OCI-LY1 (cell line): ENCODE measurements around the gene CDC123.
"Not testable (repeated sequence)": the region's sequence is repeated elsewhere in the genome, so short reads cannot be mapped to it uniquely, and the experiment has no call there.

Experiments used
- H2AFZ ChIP-seq: fragments of 200-600 bp; sonication (generic), shearing (Covaris generic); 2 replicates; pipeline ENCODE4 v1.6.0; 2014; ENCODE audit warnings: antibody characterized with exemption, mild to moderate bottlenecking, low read length
- H3F3A ChIP-seq: fragments of 200-600 bp; sonication (generic), shearing (Covaris generic); 2 replicates; pipeline ENCODE4 v1.6.0; 2014; ENCODE audit warnings: mild to moderate bottlenecking, antibody characterized with exemption, low read length, moderate library complexity; ENCODE audit not compliant: insufficient read depth
- H3K27ac ChIP-seq: fragments of 200-600 bp; sonication (generic); 2 replicates; pipeline ENCODE4 v1.5.1; 2014; ENCODE audit warnings: low read length, mixed run types, mild to moderate bottlenecking, low read depth; ENCODE audit not compliant: poor library complexity, severe bottlenecking
- H3K27me3 ChIP-seq: fragments of 200-600 bp; sonication (generic); 2 replicates; pipeline ENCODE4 v1.6.0; 2014; ENCODE audit warnings: antibody characterized with exemption, mild to moderate bottlenecking, low read length, moderate library complexity; ENCODE audit not compliant: insufficient read depth
- H3K36me3 ChIP-seq: fragments of 200-600 bp; sonication (generic); 2 replicates; pipeline ENCODE4 v1.6.1; 2014; ENCODE audit warnings: mild to moderate bottlenecking, antibody characterized with exemption, low read length, moderate library complexity, mixed read lengths; ENCODE audit not compliant: insufficient read depth
- H3K4me1 ChIP-seq: fragments of 200-600 bp; sonication (generic); 2 replicates; pipeline ENCODE4 v1.5.1; 2014; ENCODE audit warnings: mild to moderate bottlenecking, low read length, moderate library complexity; ENCODE audit not compliant: insufficient read depth, severe bottlenecking
- H3K4me2 ChIP-seq: fragments of 200-600 bp; sonication (generic), shearing (Covaris generic); 2 replicates; pipeline ENCODE4 v1.6.1; 2014; ENCODE audit warnings: low read length
- H3K4me3 ChIP-seq: fragments of 200-600 bp; sonication (generic); 2 replicates; pipeline ENCODE4 v1.5.1; 2014; ENCODE audit warnings: low read length, low read depth, mild to moderate bottlenecking, mixed read lengths; ENCODE audit not compliant: poor library complexity, severe bottlenecking
- H3K79me2 ChIP-seq: fragments of 200-600 bp; shearing (Covaris generic); 2 replicates; pipeline ENCODE4 v1.6.1; 2016; ENCODE audit warnings: mixed run types, low read length, mixed read lengths; ENCODE audit not compliant: insufficient read depth
- H3K9ac ChIP-seq: fragments of 200-600 bp; sonication (generic), shearing (Covaris generic); 2 replicates; pipeline ENCODE4 v1.6.1; 2014; ENCODE audit warnings: mild to moderate bottlenecking, low read length, mixed read lengths
- H3K9me2 ChIP-seq: fragments of 200-600 bp; sonication (generic), shearing (Covaris generic); 2 replicates; pipeline ENCODE4 v1.6.1; 2014; ENCODE audit warnings: low read depth, mild to moderate bottlenecking, low read length, mixed read lengths
- H3K9me3 ChIP-seq: fragments of 200-600 bp; shearing (Covaris generic); 2 replicates; pipeline ENCODE4 v1.6.1; 2014; ENCODE audit warnings: low read length, mixed read lengths
- H4K20me1 ChIP-seq: fragments of 200-600 bp; sonication (generic), shearing (Covaris generic); 2 replicates; pipeline ENCODE4 v1.6.0; 2016; ENCODE audit warnings: mild to moderate bottlenecking, low read length; ENCODE audit not compliant: insufficient read depth
- EZH2 ChIP-seq: fragments of 200-600 bp; sonication (generic), shearing (Covaris generic); IDR thresholded peaks from 2 replicates; pipeline ENCODE4 v1.8.0; 2017; ENCODE audit warnings: borderline replicate concordance, mixed run types, mild to moderate bottlenecking, antibody characterized with exemption, low read length, moderate library complexity, mixed read lengths
- TF ChIP-seq, protein P1 (sequence below): fragments of 200-600 bp; sonication (generic), shearing (Covaris generic); IDR thresholded peaks from 2 replicates; pipeline ENCODE4 v1.5.1; 2017; ENCODE audit warnings: mild to moderate bottlenecking, antibody characterized with exemption, low read length, moderate library complexity, mixed read lengths

Gene CDC123

GRCh38 chr10:12250181-12250580, 54.2 kb downstream of the CDC123 start:
- no peaks in the 10 kb centered on the region for H3K4me1 ChIP-seq
- TF ChIP-seq EZH2: no peak
- TF ChIP-seq, protein P1, sequence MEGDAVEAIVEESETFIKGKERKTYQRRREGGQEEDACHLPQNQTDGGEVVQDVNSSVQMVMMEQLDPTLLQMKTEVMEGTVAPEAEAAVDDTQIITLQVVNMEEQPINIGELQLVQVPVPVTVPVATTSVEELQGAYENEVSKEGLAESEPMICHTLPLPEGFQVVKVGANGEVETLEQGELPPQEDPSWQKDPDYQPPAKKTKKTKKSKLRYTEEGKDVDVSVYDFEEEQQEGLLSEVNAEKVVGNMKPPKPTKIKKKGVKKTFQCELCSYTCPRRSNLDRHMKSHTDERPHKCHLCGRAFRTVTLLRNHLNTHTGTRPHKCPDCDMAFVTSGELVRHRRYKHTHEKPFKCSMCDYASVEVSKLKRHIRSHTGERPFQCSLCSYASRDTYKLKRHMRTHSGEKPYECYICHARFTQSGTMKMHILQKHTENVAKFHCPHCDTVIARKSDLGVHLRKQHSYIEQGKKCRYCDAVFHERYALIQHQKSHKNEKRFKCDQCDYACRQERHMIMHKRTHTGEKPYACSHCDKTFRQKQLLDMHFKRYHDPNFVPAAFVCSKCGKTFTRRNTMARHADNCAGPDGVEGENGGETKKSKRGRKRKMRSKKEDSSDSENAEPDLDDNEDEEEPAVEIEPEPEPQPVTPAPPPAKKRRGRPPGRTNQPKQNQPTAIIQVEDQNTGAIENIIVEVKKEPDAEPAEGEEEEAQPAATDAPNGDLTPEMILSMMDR: no peak
- no peak overlapping the region for H2AFZ ChIP-seq
- H3K27ac ChIP-seq: no peak overlapping the region
- no peaks in the 10 kb centered on the region for H3K9me3 ChIP-seq
- no peaks in the 10 kb centered on the region for H3K27me3 ChIP-seq
- no peak overlapping the region for H3K4me2 ChIP-seq
- no peaks in the 10 kb centered on the region for H3F3A ChIP-seq
- no peak overlapping the region for H3K9ac ChIP-seq
- no peaks in the 10 kb centered on the region for H3K9me2 ChIP-seq
- no peaks in the 10 kb centered on the region for H3K79me2 ChIP-seq
- H3K36me3 ChIP-seq: peaks cover 39% of the 10 kb centered on the region
- no peaks in the 10 kb centered on the region for H4K20me1 ChIP-seq
- H3K4me3 ChIP-seq: no peak overlapping the region

DNA sequence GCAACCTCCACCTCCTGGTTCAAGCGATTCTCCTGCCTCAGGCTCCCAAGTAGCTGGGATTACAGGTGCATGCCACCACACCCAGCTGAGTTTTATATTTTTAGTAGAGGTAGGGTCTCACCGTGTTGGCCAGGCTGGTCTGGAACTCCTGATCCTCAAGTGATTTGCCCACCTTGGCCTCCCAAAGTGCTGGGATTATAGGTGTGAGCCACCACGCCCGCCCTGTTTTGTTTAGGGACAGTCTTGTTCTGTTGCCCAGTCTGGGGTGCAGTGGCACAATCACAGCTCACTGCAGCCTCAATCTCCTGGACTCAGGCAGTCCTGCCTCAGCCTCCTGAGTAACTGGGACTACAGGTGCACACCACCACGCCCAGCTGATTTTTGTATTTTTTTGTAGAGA, 54.7 kb downstream of the CDC123 start:
- H3K36me3 ChIP-seq: peaks cover 34% of the 10 kb centered on the region
- H4K20me1 ChIP-seq, H3K27ac ChIP-seq, H3K9me3 ChIP-seq, H3K79me2 ChIP-seq, H3F3A ChIP-seq, H3K4me3 ChIP-seq, H2AFZ ChIP-seq, H3K4me1 ChIP-seq, H3K27me3 ChIP-seq, H3K9ac ChIP-seq, H3K4me2 ChIP-seq, H3K9me2 ChIP-seq: not testable (repeated sequence)

DNA sequence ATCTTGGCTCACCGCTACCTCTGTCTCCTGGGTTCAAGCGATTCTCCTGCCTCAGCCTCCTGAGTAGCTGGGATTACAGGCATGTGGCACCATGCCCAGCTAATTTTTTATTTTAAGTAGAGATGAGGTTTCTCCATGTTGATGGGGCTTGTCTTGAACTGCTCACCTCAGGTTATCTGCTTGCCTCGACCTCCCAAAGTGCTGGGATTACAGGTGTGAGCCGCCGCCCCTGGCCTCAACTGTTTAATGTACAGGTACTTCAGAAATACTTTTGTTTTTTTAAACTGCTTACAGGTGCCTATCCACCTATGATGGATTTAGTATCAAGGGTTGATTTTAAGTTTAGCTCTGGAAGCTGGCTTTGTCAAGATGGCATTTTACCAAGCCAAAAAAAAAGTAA, 55.6 kb downstream of the CDC123 start:
- no peak overlapping the region for H2AFZ ChIP-seq
- no peaks in the 10 kb centered on the region for H3F3A ChIP-seq
- H3K27me3 ChIP-seq: no peaks in the 10 kb centered on the region
- no peaks in the 10 kb centered on the region for H3K79me2 ChIP-seq
- no peak overlapping the region for H3K27ac ChIP-seq
- TF ChIP-seq, protein P1: no peak
- no peak for TF ChIP-seq EZH2
- peaks cover 25% of the 10 kb centered on the region for H3K36me3 ChIP-seq
- no peak overlapping the region for H3K9ac ChIP-seq
- H3K9me3 ChIP-seq: no peaks in the 10 kb centered on the region
- H3K4me2 ChIP-seq: no peak overlapping the region
- no peaks in the 10 kb centered on the region for H3K4me1 ChIP-seq
- no peaks in the 10 kb centered on the region for H4K20me1 ChIP-seq
- no peak overlapping the region for H3K4me3 ChIP-seq
- no peaks in the 10 kb centered on the region for H3K9me2 ChIP-seq

DNA sequence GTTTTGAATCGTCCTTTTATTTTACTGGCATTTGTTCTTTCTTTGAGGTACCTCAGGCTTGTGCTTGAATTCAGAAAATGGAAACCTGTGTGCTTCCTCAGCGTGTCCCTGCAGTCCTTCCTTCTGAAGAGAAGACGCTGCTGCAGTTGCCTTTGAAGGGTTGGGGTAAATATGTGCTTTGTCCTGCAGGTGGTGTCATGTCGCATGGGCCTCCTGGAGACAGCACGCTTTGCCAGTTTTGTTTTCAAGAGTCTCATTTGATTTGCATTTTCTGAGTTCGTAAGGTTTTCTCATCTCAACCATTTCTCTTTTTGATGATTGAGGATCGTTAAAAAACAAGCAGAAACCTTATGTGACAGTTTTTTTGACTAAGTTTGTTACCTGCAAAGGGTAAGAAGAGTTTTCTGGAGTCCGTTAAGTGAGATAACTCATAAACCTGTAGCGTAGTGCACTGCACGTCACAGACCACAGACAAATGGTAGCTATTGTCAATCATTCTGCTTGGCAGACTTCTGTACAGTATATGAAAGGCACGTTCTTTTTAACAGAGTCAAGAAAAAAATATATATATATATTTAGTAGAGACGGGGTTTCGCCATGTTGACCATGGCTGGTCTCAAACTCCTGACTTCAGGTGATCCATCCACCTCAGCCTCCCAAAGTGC, 57.0 kb downstream of the CDC123 start:
- Histone ChIP-seq H2AFZ (no peak overlapping the region), H3K36me3 (peaks cover 16% of the 10 kb centered on the region)

More for the DNA sequence above, 57.0 kb downstream of the CDC123 start:
- Histone ChIP-seq H3K9ac (no peak overlapping the region), H3K79me2 (no peaks in the 10 kb centered on the region), H3K27ac (no peak overlapping the region), H3K4me1 (no peaks in the 10 kb centered on the region), H3K9me2 (no peaks in the 10 kb centered on the region), H3F3A (no peaks in the 10 kb centered on the region), H4K20me1 (no peaks in the 10 kb centered on the region), H3K9me3 (no peaks in the 10 kb centered on the region), H3K27me3 (no peaks in the 10 kb centered on the region), H3K4me3 (no peak overlapping the region), H3K4me2 (no peak overlapping the region)
- TF ChIP-seq, protein P1: peak; percentile 54
- TF ChIP-seq EZH2: no peak
